NCI-H2227 treated with DMSO at 0.1 percent for 48 hours (cell line): ENCODE results near the gene CCDC88C.

ENCODE experiments used
- DNase-seq: peaks from one replicate; lab custom pipeline; 2025; lab: John Stamatoyannopoulos, UW

CCDC88C gene

DNA sequence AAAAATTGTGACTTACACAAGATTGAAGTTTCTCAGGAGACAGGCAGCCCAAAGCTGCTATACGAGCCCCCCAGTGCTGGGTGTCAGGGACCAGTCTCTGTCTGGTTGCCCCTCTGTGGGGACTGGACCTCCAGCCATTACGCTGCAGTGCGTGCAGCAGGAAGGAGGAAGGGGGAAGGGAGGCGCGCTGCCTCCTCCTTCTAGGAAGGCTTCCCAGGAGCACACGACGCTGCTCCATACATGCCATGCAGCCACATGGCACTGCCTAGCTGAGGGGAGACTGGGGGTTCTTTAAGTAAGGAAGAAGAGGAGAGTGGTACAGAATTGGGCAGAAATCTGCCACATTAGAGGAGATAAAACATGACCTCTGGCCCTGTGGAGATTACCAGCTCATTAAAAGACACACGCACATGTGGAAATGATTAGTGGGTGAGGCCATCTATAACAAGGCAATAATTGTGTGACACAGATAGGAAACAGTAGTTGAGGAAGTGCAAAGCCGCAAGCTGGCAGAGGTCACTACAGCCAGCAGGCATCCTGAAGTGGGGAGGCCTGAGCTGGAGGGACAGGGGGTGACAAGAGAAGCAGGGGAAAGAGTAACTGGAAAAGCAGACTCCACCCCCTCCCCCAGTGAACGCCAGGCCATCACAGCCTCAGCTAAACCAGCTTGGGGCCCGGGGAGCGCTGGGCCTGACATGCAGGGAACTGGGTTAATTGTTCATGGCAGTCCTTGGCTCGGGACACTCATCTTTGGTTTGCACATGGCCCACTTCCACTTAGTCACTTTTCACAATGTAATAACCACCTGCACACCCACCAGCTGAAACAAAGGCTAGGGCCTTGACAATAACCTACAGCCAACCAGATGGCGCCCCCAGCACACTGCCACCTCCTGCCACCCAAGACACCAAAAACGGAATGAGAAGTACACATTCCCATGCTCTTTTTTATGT, 39.6 kb downstream of the CCDC88C start:
- DNase-seq = no peak

DNA sequence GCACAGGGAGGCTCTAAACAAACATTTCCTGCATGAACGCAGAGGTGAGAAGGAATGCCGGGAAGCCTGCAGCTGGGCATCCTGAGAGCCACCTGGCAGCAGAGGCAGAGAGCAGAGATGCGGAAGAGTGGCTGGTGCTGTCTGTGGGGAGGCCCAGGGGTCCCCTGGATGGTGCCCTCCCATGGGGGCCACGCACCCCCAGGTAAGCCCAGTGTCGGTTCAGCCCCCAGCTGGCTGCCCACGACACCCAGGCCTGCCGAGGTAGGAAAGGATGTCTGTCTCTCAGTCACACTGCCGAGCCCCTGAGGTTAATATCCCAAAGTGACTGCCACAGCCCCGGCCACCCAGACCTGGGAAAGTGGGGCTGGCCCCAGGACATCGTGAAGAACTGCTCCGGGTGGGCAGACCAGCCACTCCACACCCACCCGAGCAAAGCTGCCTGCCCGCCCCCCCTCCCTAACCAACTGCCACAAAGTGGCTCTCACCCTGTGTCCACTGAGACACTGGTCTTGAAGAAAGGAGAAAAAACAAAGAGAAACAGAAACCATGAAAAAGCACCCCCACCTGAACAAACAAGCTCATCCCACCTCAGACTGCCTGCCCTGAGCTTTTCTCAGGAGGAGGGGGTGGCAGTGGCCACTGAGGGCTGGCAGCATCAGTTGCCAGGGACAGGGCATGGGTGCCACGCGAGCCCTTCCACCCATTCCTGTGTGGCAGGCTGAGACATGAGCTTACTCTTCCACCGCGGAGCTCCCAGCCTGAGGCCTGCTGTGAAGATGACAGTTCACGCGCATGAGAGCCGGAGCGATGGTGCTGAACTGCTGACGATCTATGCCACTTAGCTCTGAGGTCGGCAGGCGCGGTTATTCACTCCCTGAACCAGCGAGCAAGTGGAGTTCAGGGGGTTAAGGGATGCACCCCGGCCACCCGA, 40.8 kb downstream of the CCDC88C start:
- no peak for DNase-seq

DNA sequence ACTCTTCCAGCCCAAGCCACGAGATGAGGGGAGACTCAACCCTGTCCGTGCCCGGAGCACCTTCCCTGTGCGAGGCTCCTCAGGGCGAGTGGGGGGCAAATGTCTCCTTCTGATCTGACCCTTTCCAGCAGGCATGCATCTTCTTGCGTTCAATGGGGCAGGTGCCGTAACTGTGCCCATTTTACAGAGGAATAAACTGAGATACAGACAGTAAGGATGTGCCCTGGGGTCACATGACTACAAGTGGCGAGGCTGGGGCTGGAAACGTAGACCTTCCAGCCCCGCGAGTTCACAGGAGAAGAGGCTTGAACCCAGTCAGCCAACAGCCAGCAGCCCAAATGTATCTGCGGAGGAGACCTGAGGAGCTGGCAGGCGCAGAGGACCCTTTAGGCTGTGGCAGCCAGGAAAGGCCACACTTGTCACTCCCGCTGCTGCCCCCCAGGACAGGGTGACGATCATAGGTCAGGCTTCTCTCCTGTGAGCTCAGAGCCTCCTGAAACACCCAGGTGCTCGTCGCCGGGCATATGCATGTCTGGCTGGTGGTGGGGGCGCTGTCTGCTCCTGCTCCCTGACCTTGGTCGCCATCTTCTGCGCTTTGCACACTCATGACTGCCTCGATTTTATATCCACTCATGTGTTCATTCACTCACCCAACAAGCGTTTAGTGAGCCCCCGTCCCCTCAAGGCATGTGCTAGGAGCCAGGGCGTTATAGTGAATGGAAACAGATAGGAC, 41.7 kb downstream of the CCDC88C start:
- no peak for DNase-seq

DNA sequence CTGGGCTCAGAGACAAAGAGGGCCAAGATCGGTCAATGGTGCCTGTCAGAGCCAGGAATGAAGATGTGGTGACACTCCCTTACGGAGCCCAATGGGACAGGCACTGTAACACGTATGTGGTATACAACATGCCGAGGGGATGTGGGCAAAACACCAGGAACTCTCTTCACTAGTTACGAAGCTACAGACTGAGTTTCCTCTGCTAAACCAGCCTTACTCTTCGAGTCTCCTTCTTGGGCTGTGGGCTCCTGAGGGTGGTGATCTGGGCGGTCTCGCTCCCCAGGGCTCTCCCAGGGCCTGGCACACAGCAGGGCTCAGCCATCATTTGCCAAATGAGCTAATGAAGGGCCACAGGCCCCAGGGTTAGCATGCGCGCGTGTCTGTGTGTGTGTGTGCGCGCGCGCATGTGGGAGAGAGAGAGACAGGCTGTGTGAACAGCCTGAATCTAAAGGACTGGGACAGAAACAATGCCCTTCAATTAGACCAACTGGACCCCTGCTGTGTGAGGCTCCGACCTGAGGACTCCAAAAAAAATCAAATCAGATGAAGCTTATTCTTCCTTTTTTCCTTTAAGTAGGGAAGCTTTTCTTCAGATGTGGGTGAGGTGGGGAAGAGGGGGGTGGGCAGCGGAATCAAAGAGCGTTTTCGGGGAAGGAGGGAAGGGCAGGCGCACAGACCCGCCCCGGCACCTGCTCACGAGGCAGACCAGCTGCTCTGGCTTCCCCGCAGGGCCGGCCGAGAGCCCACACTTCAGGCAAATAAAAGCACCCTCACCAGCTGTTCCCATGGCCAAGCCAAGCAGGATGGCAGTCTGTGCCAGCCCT, 42.5 kb downstream of the CCDC88C start:
- peak; percentile 30 for DNase-seq

DNA sequence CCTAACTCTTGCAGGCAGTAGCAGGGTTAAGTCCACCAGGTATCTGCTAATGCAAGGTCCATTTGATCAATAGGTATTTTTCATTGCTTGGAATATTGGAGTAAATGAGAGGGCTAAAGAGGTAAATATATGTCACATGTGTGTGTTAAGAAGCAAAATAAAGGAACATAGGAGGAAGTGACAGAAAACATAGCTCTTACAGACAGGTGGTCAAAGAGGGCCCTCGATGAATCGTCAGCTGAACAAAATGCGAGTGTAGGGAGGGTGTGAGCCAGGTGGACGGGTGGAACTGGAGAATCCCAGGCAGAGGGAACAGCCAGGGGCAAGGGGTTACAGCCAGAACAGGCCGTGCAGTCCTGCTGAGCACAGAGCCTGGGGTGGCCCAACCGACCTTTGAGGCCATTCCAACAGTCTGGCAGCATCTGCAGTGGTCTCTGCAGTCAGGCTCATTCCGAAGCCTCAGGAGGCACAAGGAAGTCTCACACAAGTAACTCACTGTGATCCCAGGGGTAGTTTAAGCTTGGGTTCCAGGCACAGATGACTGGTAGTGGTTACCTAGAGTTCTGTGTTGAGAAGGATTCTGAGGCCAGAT, 43.2 kb downstream of the CCDC88C start:
- DNase-seq = no peak

DNA sequence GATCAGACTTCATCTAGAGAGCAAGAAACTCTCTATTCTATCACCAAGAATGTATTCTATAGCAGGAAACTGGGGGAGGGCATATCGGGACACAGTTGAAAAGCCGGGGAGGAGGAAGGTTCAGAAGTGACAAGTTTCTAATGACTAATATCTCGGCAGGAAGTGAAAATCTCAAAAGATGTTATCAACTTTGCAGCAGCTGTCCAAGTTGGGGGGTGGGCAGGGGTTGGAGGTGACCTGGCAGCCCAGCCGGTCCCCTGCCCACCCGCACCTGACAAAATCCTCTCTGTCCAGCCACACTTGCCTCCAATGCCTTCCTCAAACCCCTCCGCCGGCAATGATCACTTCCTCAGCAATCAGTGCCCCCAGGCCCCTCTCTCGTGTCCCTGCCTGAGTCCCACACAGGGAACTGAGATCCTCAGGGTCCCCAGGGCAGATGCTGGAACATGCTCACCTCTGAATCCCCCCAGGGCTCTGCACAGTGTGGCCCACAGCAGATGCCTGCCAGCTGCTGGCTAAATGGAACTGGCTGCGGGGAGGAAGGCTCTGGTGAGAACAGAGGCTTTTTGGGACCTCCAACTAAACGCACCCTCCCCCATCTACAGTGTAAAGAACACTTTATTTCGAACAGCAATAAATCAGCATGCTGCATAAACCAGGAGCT, 43.9 kb downstream of the CCDC88C start:
- no peak for DNase-seq

DNA sequence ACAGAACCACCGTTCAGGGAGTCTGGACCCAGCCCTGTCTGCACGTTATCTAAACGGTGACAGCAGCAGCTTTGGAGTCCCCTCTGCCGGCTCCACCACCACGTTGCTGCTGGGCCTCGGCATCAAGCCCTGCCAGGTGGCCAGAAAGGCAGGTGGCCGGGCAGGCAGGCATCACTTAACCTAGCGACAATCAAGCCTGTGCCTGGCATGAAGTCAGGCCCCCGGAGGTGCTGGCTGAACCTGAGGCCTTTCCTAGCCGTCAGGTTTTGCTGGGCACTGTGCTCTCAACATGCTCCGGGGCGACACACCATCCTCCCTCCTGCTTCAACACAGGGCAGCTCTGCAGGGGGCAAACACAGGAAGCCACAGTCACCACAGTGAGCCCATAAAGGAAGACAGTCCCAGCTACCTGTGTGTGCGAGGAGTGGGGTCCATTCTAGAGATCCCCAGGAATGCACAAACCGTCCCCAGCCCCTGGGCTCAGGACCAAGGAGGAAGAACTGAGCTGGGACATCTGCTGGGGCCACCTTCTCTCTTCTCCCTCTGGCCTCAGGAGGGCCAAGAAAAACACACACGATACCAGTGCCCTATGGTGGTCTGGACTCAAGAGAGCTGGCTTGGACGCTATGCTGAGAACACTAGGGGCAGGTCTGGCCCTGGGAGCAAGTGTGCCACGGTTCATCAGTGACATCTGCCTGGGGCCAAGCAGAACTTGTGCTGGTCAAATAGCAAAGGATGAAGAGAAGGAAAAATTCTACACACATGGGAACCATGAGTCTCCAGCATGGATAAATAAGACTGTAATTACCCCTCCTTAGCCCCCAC, 44.7 kb downstream of the CCDC88C start:
- DNase-seq = no peak

DNA sequence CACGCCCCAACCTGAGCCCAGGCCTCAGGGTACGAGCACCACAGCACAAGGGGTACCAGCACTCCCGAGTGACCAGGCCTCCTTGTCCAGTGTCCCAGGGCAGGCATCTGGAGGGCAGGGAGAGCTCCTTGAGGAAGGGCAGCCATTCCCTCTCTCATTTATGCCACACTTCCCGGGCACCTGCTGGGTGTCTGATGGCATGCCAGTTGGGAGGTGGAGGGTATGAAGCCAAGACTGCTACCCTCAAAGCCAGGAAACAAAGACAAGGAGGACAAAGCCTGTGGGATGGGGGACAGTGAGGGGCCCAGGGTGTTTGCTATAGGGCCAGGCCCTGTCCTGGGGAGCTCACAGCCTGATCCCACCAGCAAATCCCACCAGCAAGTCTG, 45.6 kb downstream of the CCDC88C start:
- no peak for DNase-seq

DNA sequence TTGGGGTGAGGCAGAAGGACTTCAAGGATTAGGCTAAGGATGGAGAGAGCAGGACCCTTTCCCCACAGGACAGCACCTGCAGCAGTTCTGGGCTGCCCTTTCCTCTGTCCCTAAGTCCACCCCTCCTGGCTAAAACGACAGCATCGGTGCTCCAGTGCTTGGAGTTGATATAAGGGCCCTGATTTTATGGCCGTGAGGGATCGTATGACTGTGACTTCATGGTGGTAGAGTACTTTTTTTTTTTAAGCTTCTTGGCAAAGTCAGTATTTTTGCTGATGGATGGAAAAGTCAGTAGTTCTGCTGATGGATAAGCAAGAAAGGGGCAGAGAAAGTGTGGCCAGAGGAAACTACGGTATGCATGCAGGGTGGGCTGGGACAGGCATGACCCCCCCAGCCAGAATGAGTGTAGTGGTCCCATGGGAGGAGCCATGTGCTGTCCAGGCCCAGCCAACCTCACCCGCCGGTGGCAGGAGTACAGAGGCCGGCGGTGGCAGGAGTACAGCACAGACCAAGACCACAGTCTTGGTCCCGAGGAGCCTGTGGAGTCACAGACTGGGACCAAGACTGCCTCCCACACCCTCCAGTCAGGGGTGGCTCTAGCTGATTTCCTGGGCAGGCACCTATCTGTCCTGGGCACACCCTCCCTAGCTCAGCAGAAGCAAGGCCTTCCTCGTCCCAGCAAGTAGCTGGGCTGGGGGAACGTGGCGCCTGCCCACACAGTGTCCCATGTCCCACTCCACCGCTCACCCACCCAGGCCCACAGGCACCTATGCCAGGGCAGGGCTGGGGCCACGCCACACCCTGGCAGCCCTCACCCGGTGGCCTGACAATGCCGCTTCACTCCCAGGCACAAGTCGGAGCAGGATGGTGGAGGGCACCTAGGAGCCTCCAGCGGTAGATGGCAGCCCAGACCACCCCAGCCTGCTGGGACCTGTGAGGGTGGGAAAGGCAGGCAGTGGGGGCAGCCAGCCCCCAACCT, 46.3 kb downstream of the CCDC88C start:
- DNase-seq = no peak

DNA sequence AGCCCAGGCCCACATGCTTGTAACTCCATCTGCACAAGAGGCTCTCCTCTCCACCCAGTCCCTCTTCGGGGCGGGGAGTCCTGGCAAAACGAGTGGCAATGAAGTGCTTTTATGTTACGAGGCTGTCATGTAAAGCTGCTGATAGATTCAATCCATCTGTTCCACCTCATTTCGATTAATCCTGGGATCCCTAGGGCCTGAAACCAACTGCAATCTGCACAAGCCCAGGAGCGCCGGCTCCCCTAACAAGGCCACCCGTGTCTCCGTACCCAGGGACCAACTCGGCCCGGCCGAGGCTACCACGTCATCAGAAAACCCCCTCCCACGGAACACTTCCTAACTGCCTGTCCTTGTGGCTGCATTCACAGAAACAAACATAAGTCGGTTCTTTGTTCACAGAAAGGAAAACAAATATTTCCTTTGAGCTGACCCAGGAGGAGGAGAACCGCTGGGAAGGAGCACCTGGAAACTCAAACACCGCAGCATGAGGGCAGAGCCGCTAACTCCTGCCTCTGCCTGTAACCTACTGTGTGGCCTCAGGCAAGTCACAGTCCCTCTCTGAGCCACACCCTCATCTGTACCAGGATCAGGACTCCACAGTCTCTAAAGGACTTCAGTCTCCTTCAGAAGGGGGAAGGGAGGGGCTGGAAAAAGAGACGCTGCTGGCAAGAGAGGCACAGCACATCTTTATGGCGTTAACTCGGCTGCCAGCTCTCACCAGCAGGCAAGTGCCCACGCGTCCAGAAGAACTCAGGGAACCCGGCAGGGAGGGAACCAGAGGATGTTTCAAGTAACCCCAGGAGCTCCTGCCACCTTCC, 47.8 kb downstream of the CCDC88C start:
- DNase-seq = no peak

DNA sequence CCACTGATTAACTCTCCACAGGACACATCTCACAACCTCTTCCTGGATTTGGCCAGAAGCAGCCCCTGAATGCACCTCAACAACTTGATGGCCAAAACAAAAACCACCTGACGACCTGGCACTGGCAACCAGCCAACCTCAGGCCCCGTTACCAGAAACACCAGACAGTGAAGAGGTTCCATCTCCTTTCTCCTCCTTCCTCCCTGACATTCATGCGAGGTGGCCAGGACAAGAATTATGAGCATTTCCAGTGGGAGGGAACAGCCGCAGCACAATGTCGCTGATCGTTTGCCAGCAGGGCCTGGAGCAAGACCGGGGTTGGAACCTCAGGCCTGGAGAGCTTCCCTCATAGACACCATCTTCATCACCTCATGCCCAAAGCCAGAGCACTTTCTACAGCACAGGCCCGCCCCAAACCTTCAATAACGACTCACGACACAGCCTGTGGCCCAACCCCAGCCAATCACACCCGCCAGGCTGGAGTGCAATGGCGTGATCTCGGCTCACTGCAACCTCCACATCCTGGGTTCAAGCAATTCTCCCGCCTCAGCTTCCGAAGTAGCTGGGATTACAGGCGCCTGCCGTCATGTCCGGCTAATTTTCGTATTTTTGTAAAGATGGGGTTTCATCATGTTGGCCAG, 48.7 kb downstream of the CCDC88C start:
- no peak for DNase-seq

DNA sequence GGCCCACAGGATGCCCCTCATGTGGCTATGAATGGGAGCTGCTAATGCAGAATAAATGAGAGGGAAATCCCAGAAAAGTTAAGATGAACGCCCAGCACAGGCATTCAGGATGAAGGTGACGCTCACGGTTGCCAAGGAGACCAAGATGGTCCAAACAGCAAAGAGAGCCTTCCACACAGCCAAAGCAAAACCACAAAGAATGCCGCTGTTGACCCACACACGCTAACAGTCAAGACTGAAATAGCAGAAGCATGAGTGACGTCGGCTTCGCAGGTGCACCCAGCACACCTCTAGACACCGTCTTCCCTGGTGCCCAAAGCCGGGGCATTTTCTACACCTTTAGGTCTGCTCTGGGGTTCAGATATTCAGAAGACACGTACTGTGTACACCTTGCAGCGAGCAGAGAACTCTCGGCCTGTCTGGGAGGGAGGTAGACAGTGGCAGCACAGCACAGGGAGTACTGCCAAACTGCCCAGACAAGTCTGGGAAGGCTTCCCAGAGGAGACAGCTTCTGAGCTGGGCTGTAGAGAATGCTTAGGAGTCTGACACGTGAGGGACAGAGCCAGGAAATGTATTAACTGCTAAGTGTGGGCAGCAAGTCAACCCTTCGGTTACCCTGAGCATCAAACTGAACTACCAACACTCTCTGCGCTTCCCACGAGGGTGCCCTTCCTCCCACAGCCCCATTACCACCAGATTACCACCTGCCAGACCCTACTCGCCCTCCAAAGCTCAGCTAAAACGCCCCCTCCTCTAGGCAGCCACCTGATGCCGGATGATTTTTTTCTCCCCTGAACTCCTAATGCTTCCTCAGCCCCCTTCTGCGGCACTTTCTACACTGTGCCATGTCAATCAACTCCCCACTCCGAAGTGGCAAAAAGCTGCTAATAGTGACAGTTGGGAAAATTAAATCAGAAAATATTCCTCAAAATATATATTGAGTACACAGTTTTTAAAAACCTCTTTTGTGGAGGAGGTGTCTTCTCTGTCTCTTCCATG, 50.1 kb downstream of the CCDC88C start:
- no peak for DNase-seq

DNA sequence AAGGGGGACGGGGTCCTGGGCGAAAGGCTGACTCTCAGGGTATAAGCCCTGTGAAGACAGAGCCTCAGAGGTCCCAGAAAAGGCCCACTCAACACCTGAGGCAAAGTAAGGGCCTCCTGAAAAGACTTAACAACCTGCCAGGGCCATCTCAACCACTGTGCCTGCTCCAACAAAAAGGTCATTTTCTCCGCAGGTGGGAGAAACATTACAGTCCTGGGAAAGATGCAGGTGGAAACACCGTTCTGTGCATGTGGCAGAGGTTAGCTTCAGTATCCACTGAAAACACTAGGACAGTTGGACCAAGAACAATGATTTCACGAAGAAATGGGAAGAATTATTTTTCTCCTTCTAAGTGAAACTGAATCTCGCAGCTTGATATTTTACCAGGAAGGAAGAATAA, 50.9 kb downstream of the CCDC88C start:
- no peak for DNase-seq

DNA sequence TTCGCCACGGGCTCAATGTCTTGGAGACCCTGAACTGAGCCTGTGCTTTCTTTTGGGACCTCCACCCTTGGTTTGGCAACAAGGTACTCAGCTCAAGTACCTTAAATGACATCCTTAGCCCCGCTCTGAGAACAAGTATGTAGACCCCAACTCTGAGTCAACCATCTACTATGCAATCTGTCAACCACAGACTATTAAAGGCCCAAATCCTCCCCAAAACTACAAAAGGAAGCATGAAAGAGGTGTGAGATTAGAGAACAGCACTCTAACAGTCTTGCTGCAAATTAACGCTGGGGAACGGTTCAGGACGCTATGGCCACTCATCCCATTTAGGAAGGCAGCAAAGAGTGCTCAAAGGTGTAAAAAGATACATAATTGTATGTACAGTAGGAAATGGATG, 52.1 kb downstream of the CCDC88C start:
- DNase-seq = no peak

DNA sequence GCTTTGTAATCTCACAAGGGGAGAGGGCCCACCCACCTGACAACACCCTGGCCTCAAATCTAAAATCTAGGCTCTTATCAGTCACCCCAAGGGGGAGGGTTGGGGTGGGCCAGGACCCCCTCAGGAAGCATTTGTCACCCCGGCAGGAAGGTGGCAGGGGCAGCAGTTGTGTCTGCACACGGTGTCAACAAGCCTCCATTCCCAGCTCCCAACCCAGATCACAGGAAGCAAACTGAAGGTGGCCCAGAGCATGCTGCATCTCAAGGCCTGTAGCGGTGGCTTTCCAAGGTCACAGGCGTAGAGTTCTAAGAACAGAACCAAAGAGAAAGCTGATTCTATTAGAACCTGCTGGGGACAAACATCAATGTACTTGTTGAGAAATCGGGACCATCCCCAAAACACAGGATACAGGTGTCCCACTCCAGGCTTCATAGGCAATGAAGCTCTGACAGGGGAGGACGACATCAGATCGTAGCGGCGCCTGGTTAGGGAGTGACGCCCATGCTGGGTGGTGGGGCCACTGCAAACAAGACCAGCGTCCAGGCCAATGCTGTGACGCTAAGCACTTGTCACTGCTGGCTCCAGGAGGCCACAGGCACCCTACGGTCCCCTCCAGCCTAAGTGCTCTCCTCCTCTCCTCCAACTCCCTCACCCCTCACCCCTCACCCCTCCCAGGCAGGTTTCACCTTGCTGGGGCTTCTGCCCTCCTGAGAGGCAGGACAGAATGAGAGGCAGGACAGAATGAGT, 52.9 kb downstream of the CCDC88C start:
- DNase-seq = no peak
